Fibroblast of villous mesenchyme (primary cell): Measurements from ENCODE around the gene PLEKHA8. TPM values are rescaled to one million over a fixed set of nuclear protein-coding genes. Genes with fewer than 3 reads are reported as not detected.

ENCODE experiments used
- DNase-seq: peaks from one replicate; pipeline ENCODE4 v3.0.0-alpha.2; 2010; ENCODE audit warnings: low read depth
- H3K4me3 ChIP-seq: 2 replicates; pipeline ENCODE4 v1.5.1; 2011; ENCODE audit warnings: low read depth, mild to moderate bottlenecking, low read length
- total RNA-seq: library from RNA; depleted of rRNA; stranded (reverse); fragments of >200 nt; gene quantifications from 2 replicates; pipeline ENCODE4 v1.2.3, GENCODE V29; 2012
- TF ChIP-seq, protein P1 (sequence below): IDR thresholded peaks from 2 replicates; pipeline ENCODE4 v1.5.1; 2012; ENCODE audit warnings: low read depth, mild to moderate bottlenecking, low read length; ENCODE audit not compliant: insufficient read depth

Gene PLEKHA8
- total RNA-seq, 1 donor = 17.7 TPM

DNA sequence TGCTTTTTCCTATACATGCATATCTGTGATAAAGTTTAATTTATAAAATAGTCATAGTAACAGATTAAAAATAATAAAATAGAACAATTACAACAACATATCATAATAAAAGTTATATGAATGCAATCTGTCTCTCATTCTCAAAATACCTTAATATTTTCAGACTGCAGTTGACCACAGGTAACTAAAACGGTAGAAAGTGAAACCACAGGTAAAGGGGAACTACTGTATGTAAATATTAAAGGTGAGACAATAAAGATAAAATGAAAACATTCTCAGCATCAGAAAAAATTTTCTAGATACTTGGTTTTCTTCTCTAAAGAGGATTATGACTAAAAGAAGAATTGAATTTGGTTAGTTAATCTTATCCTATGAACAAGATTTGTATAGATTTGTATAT lies 7.7 kb upstream of the PLEKHA8 start:
- H3K4me3 ChIP-seq = no peak overlapping the region
- no peak for DNase-seq
- TF ChIP-seq, protein P1, sequence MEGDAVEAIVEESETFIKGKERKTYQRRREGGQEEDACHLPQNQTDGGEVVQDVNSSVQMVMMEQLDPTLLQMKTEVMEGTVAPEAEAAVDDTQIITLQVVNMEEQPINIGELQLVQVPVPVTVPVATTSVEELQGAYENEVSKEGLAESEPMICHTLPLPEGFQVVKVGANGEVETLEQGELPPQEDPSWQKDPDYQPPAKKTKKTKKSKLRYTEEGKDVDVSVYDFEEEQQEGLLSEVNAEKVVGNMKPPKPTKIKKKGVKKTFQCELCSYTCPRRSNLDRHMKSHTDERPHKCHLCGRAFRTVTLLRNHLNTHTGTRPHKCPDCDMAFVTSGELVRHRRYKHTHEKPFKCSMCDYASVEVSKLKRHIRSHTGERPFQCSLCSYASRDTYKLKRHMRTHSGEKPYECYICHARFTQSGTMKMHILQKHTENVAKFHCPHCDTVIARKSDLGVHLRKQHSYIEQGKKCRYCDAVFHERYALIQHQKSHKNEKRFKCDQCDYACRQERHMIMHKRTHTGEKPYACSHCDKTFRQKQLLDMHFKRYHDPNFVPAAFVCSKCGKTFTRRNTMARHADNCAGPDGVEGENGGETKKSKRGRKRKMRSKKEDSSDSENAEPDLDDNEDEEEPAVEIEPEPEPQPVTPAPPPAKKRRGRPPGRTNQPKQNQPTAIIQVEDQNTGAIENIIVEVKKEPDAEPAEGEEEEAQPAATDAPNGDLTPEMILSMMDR = no peak

DNA sequence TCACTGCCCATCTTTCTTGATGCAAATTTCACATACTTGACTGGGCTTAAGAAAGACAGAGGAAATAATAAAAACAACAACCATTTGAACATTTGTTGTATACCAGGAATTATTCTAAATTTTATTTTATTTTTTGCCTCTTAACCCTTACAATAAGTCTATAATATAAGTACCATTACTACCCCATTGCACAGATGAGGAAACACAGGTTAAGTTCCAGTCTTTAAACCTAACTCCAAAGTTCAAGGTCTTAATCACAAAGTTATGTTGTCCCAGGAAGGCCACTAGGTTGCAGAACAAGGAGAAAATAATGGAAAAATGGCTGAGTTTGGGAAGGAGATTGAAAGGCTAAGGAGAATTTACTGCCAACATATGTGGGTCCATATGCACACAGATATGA lies 5.2 kb upstream of the PLEKHA8 start:
- no peak overlapping the region for H3K4me3 ChIP-seq
- DNase-seq = no peak
- TF ChIP-seq, protein P1 = no peak

- H3K4me3 ChIP-seq = no peak overlapping the region
- TF ChIP-seq, protein P1 = no peak
- DNase-seq = no peak
Observed at GRCh38 chr7:30023524-30023923, 4.7 kb upstream of the PLEKHA8 start.

DNA sequence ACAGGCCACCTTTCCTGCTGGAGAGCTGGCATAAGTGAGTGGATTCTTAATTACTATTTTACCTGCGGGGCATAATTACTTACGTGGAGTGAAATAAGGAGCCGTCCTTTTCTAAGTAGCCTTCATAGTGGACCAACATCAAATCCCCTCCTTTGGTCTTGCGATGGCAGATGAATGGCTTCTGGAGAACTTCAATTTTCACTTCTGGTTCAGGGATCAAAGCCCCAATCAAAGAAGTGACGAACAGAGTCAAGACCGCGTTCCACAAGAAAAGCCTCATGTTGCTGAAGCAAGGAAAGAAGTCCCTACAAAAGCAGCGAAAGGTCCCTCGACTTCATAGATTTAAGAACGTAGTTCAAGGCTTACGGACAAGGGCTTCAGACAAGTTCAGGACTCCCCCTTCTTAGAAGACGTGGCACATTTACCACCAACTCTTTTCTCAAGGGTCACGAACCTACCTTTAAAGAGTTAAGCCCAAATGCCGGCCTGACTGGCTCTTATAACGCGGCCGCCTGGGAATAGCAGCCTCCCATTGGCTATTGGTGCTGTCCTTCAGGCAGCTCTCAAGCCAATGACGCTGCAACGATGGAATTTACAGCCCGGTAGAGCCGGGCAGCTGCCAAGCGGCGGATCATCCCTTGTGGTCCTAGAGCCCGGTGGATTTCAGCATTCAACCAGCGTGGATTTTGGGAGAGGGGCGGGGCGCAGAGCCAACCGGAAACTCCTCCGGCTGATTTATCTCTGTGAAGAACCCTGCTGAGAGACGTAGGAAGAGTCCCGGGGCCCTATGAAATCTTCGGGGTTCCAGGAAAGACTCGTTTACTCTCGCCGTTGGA lies 1.8 kb upstream of the PLEKHA8 start, which contains the start of gene FKBP14:
Gene FKBP14 (minus strand): TSS at position 474 of the 836 bp plus-strand sequence. CDS start 194 bp downstream, at position 280.
- H3K4me3 ChIP-seq = peak within 1 kb of the TSS; percentile 81
- DNase-seq = peak; percentile 100
- TF ChIP-seq, protein P1 = no peak

DNA sequence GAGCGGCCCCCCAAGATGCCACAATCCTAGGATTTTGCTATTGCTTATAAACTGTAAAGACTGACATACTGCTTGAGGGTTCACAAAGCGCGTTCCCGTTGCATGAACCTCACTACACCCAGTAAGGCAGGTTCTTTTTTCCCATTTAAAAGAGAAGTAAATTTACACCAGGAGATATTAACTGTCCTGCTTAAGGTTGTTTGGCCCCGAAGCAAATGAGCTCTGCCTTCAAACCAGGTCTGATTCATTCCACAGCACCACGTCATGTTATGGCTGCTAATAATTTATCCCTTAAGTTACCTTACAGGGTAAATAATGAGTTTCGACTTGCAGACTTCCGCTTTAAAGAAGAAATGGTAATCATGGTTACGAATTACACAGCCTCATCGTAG lies 1.2 kb upstream of the PLEKHA8 start:
- H3K4me3 ChIP-seq = peak overlapping the region; percentile 81
- TF ChIP-seq, protein P1 = no peak
- no peak for DNase-seq

GRCh38 chr7:30027740-30028215 lies 434 bp upstream of the PLEKHA8 start:
- peak overlapping the region; percentile 81 for H3K4me3 ChIP-seq
- TF ChIP-seq, protein P1 = no peak
- no peak for DNase-seq
